ENCODE results near the gene BCL2L1.
"Not testable (repeated sequence)": the region's sequence is repeated elsewhere in the genome, so short reads cannot be mapped to it uniquely, and the experiment has no call there.

Gene BCL2L1

DNA sequence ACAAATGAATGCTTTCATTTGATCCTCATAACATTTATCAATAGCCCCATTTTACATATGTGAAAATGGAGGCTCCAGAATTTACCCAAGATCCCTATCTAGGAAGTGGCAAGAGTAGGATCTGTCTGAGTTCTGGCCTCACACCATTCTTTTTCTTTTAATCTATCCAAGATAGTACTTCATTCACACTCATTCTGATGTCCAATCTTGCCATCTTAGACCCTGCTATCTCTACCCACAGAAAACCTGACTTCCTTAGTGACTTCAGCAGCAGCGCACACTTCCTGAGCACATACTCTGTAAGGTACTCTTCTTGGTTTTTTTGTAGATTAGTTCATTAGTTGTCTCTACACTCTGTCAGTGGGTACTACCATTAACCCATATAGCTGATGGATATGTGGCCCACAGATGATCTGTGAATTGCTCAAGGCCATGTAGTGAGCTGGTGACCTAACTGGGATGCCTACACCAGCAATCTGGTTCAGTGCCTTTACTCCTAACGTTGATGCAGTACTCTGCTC lies 48.7 kb downstream of the BCL2L1 start:
- DNase-seq: no peak

DNA sequence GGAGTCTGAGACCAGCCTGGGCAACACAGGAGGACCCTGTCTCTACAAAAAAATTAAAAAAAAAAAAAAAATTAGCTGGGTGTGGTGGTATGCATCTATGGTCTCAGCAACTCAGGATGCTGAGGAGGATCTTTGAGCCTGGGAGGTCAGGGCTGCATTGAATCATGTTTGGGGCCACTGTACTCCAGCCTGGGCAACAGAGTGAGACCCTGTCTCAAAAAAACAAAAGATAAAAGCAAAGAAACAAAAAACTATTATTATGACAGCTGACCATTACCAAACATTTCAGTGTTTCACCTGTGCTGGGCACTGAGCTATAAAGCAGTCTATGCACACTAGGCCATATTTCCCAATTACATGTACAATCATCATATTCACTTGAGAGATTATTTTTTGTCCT lies 49.2 kb downstream of the BCL2L1 start:
- no peak for DNase-seq

DNA sequence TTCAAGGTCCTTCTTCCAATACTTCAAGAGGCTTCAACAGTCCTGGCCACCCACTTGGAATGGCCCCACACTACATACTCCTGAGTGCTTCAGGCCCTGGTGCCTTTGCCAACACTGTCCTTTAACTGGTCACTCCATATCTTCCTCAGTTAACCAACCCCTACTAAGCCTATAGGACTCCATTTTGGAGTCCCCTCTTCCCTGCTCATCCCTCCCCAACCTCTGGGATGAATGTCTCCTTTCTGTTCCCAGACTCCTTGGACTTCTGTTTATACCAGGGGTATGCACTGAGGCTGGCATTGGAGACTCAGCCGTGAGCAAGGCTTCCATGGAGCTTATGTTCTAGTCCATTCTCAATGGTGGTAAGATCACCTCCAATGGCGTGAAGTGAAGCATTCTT lies 51.3 kb downstream of the BCL2L1 start:
- no peak for DNase-seq

DNA sequence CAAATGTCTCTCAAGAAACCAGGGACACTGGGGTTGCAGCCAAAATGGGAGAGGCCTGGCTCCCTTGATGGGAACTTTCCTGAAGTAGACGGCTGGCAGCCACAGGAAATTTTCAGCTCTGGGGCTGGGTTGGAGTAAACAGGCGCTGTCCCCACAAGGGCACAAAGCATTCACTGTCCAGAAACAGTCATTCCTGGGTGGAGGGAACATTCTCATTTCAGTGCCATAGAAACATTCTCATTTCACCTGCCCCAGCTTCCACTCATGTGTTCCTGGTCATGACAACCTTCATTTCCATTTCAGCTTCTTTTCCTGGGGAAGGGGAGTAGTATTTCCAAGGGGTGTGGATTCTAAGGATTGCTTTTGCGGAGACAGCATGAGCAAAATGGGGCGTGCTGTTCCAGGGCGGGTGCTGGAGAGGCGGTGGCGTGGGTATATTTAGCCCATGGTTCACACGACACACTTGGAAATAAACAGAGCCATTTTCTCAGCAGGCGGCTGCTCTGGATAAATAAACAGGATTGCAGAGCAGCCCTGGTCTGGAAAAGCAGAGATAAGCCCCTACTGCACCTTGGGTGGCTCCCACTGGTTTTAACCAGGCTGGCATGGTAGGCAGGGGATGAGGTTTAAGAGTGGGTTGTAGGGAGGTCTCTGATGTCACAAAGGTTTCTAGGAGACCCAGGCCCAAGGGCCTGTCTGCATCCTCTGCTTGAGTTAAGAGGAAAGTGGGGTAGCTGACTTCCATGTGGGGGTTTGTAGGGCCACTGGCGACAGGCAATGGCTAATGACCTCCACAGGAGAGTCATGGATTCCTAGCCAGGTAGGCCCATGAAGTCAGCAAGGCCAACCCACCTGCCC lies 52.1 kb downstream of the BCL2L1 start:
- DNase-seq: no peak

DNA sequence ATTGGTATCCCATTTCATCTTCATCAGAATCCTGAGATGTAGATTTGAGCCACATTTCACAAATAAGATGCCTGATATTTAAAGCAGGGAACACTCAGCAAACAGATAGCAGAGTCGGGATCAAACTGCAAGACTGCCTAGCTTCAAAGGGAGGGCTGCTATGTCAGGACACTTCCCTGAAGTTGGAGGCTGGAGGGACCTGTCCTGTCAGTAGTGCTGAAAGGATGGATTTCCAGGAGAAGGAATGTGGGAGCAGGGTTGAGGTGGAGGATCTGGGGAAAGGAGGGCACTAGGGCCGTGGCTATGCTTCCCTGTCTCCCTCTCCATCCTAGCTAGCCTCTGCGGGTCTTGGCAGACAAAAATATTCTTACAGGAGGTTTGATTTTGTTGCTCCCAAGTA lies 52.8 kb downstream of the BCL2L1 start:
- no peak for DNase-seq

DNA sequence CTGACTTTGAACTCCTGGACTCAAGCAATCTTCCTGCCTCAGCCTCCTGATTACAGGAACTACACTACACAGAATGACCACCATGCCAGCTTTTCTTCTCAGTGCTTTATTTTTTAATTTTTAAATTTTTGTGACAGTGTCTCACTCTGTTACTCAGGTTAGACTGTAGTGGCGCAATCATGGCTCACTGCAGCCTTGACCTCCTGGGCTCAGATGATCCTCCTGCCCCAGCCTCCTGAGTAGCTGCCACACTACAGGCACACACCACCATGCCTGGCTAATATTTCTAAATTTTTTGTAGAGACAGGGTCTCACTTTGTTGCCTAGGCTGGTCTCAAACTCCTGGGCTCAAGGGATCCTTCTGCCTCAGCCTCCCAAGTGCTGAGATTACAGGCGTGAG lies 53.7 kb downstream of the BCL2L1 start:
- DNase-seq: not testable (repeated sequence)

DNA sequence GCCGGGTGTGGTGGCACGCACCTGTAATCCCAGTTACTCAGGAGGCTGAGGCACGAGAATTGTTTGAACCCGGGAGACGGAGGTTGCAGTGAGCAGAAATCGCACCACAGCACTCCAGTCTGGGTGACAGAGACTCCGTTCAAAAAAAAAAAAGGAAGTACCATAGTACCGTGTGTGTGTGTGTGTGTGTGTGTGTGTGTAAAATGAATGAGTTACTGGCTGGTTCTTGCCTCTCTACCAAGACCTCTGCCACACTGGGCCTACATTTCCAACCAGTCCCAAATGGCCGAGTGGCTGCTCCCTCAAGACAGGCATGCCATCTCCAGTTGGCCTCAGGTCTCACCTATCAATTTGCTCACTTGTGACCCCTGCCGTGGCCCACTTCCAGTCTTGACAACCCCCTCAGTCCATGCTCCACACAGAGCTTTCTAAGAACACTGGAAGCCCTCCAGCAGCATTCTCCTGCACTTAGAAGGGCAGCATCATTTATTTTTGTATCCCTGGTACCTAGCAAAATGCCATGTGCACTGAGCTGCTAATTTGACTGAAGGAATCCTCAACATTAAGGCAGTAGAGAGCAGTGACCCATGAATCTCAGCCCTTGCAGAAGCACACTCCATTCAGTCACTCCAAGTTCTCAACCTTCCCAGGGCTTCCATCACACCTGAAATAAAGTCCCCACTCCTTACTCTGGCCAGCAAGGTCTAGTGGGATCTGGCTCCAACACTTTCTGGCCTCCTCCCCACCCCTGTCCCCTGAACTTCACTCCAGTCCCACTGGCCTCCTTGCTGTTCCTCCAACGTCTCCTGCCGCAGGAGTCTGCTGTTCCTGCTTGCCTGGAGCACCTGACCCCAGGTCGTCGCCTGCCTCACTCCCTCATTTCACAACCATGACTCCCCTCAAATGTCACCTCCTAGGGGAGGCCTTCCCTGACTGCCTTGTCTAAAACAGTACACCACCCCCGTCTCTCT lies 55.1 kb downstream of the BCL2L1 start:
- no peak for DNase-seq

DNA sequence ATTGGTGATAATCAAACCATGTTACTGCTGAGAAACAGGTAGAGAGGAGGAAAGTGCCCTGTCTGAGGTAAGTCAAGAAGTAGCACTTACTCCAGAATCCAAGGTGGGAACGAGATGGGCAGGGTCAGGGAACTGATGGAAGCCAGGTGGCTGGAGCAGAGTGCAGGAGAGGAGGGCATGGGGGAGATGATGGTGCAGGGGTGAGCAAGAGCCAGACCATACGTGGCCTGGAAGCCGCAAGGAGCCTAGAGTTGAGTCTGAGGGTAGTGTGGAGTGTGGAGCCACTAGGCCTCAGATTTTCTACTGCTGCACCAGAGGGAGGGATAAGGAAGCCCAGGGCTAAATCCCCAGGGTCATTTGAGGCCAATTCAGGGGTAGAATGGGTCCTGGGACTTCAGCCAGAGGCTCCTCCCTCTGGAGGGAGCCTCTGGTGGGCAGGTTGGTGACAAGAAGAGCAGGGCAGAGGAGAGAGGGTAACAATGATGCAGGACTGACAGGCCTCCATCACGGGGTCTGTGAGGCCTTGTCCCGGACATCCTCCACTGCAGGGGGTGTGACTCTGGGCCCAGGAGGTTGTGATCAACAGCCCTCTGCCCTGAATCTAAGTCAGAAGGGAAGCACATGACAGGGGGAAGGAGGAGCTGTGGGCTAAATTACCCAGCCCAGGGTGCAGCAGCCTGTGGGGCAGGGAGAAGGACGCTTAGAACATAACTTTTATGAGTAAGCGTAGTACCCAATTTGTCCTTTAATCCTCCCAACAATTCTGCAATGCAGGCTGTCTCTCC lies 56.2 kb downstream of the BCL2L1 start:
- no peak for DNase-seq

DNA sequence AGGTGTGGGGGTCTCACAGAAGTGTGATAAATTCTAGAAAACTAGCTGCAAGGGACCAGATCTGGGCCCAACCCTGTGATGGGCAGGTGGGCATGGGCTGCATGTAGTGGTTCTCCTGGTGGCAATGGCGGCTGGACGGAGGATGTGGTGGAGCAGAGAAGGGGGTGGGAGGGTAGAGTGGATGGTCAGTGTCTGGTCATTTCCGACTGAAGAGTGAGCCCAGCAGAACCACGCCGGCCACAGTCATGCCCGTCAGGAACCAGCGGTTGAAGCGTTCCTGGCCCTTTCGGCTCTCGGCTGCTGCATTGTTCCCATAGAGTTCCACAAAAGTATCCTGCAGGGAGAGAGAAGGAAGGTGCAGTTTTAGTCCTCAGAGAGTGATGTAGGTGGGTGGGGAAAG lies 56.9 kb downstream of the BCL2L1 start:
- DNase-seq: no peak

DNA sequence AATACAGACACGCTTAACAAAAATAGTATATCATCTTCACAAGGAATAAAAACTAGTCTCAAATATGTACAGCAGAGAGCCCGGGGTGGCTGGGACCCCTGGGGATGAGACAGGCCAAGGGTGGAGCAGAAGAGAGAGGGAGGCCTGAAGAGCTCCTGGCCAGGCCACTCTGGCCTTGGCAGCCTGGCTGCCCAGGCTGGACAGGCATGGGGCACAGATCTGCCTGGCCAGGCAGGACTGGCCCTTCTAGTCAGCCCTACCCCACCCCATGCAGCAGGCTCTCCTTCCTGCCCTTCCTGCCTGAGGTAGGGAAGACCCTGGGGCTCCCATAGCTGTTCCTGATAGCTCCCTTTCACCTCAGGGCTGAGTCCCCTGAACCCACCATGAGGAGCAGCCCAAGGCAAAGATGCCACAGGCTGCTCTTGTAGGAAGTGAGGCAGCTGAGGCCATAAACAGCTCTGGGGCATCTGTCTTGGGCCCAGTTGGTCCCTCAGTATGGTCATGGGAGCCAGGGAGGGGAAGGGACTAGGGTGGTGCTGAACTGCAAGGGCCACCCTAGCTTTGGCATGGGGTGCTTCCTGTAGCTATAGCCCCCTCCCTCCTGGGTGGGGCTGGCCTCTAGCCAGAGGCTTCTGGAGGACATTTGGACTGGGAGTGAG lies 57.8 kb downstream of the BCL2L1 start:
- DNase-seq: no peak

DNA sequence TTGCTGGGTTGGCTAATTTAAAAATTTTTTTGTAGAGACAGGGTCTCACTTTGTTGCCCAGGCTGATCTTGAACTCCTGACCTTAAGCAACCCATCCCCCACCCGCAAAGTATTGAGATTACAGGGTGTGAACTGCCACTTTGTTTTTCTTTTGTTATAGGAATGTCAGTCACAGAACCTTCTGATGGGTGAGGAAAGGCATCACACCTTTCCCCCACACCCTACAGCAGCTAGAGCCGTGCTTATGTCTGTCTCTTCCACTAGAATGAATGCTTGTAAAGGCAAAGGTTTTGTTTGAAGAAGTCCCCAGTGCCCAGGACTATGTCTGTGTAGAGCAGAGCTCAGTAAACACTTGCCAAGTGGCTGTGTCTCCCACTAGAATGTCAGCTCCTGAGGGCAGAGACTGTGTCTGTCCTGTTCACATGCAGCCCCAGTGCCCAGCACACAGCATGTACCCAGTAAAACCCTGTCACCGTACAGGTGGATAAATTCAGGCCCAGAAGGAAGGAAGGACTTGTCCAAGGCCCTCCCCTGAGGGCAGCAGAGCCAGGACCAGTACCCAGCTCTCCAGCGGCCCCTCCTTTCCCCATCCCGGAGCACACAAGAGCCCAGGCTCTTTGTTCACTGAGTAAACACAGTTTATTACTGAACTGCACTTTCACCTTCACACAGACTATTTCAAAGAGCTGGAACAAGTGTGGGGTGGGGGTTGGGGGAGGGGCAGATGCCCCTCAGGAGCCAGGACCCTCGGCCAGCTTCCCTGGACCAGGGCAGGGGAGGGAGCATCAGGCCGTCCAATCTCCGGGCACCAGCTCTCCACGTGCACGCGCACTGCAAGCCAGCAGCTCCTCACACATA lies 58.6 kb downstream of the BCL2L1 start:
- no peak for DNase-seq

DNA sequence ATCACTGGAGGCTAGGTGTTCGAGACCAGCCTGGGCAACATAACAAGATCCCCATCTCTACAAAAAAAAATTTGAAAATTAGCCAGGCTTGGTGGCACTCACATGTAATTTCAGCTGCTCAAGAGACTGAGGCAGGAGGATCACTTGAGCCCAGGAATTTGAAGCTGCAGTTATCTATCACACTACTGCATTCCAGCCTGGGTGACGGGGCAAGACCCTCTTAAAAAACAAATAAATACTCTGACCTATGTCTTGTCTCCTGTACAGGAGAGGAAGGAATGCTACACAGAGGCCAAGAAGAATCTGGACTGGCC lies 59.2 kb downstream of the BCL2L1 start:
- no peak for DNase-seq

DNA sequence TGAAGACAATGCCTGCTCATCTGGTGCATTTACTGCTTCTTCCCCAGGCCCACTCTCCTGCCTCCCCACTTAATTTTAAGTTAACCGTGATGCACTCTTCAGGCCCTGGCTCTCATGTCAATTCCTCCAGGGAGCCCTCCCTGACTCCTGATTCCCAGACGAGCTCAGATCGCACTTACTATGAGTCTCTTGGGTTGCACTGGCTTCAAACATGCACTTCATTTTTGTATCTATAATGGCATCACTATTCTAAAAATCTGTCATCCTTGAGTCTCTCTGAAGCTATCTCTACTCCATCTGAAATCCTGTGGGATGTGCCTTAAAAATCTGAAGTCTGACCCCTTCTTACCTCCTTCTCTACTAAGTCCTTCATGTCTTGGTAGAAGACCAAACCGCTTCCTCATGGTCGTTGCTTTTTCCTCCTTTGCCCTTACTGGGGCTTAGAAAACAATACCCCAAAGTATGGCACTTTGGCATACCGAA lies 60.3 kb downstream of the BCL2L1 start:
- no peak for DNase-seq

DNA sequence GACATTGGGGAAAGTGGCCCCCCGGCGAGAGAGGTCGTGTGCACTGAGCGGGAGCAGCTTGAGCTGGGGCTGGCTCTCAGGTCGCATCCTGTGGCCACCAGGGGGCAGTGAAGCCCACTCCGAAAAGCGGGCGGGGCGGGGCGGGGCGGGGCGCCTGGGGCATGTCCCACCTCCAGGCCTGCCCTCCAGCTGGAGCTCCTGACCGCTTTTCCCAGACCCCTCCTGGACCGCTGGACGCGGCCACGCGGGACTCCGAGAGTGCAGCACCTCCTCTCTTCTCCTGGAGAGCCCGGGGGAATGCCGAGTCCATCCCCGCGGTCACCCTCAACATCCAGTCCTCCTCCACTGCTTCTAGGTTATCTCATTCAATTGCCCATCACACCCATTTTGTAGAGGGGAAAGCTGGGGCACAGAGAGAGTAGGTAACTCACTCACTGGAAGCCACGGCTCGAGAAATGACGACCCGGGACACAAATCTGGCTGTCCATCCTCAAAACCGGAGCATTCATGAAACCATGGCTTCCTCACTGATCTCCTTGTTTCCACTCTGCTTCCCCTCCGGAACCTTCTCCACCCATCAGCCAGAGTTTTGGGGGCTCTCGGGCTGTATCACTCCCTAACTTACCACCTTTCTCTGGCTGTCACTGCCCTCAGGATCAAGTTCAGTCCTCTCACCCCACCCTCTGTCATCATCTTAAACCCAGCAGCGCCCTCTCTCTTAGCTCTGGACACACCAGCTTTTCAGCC lies 60.9 kb downstream of the BCL2L1 start:
- peak; percentile 69 to 78 for DNase-seq

DNA sequence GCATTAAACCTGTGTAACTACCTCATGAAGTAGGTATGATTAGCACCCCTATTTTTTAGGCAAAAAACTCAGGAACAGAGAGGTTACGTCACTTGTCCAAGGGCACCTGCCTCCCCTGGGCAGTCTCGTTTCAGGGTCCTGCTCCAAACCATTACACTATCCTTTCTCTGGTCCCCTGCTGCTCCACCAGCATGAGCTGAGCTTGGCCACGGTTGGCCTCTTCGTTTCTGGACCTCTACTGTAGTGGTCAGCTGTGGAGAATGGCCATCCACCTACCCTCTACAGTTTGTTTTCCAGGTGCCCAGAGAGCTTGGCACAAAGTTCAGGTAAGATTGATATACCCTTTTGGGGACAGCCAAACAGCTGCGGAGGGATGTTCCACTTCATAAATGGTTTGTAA lies 68.1 kb downstream of the BCL2L1 start:
- no peak for DNase-seq

DNA sequence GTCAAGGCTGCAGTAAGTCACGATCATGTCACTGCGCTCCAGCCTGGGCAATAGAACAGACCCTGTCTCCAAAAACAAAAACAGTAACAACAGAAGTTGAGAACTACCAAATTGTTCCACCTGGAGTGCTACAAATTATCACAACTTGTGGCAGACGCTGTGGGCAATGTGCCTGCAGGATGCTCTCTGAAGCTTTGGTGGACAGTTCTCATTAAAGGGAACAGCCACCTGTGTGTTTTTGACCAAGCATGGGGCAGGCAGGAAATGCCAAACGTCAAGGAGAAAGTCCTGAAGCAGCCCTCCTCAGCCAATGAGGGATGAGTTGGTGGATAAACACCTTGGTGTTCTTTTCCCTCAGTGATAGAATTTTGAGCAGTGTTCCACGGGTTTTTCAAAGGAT lies 69.1 kb downstream of the BCL2L1 start:
- DNase-seq: no peak

DNA sequence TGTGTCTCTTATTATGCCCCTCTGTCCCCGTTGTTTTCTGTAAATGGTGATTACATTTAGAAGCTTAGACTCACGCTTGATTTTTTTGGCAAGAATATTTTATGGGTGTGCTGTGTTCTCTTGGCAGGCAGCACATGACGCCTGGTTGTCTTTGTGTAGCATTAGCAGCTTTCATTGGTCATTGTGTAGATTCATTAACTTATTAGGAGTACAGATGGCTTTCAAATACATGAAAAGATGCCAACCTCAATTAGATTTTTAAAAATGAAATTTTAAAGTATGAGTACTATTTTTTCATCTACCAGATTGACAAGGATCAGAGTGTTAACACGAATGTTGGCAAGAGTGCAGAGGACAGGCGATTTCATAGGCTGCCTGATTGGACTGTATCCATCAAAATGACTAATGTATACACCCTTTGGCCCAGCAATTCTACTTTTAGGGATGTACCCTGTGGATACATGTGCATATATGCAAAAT lies 69.7 kb downstream of the BCL2L1 start:
- DNase-seq: no peak

DNA sequence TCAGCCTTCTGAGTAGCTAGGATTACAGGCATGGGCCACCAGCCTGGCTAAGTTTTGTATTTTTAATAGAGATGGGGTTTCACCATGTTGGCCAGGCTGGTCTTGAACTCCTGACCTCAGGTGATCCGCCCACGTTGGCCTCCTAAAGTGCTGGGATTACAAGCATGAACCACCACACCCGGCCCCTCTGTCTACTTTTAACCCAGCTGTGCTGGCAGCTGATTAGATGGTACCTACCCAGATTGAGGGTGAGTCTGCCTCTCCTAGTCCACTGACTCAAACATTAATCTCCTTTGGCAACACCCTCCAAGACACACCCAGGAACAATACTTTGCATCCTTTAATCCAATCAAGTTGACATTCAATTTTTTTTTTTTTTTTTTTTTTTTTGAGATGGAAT lies 74.6 kb downstream of the BCL2L1 start:
- DNase-seq: not testable (repeated sequence)

DNA sequence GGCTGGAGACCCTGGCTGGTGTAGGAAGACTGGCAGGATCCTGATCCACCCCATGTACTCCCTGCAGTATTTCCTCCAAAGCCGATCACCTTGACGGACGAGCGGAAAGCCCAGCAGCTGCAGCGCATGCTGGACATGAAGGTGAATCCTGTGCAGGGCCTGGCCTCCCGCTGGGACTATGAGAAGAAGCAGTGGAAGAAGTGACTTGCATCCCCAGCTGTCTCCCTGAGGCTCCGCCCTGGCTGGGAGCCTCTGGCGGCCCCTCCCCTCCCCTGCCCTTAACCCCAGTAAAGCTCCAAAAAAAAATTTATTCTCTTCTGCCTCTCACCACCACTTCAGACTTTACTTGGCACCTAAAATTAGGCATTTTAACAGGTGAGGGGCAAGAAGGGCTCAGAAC lies 78.0 kb downstream of the BCL2L1 start:
- DNase-seq: no peak

DNA sequence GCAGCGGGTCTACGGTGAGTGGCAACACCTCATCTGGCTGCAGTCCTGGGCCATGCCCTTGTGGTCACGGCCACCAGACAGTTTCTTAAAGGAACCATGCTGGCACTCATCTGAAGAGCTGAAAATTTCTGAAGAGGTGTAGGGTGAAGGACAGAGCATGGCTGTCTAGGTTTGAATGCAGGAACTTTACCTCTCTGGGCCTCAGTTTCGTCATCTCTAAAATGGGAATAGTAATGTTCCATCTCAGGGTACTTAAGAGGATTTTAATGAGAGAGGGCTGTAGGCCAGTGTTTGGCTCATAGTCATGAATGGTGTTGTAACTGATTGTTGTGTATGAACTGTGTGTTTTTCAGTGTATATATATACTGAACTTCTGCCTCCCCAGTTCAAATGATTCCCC lies 79.1 kb downstream of the BCL2L1 start:
- no peak for DNase-seq
